ENCODE results near the gene ZNRF3.

ZNRF3 gene

DNA sequence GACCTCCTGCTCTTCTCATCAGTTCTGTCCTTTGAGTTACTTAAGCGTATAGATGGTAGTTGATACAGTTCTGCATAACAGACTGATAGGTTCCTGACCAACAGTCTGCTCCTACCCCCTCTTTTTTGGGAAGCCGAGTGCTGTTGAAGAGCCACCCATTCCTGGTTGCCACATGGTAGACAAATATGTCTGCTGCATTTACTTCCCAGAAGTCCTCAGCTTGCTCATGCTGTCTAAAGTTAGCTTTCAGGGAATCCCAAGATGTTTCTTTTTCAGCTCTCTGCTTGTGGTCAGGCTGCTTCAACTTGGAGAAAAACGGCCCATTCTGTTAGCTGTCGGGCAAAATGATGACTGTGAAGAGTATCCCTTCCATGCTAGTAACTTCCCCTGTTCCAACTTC is 129.6 kb downstream of the ZNRF3 start (continued):
- TF ChIP-seq, protein P1, sequence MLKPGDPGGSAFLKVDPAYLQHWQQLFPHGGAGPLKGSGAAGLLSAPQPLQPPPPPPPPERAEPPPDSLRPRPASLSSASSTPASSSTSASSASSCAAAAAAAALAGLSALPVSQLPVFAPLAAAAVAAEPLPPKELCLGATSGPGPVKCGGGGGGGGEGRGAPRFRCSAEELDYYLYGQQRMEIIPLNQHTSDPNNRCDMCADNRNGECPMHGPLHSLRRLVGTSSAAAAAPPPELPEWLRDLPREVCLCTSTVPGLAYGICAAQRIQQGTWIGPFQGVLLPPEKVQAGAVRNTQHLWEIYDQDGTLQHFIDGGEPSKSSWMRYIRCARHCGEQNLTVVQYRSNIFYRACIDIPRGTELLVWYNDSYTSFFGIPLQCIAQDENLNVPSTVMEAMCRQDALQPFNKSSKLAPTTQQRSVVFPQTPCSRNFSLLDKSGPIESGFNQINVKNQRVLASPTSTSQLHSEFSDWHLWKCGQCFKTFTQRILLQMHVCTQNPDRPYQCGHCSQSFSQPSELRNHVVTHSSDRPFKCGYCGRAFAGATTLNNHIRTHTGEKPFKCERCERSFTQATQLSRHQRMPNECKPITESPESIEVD (tag by site-specific recombination; IDR thresholded peaks at IDR 0.05) = no peak
- TF ChIP-seq, protein P2, sequence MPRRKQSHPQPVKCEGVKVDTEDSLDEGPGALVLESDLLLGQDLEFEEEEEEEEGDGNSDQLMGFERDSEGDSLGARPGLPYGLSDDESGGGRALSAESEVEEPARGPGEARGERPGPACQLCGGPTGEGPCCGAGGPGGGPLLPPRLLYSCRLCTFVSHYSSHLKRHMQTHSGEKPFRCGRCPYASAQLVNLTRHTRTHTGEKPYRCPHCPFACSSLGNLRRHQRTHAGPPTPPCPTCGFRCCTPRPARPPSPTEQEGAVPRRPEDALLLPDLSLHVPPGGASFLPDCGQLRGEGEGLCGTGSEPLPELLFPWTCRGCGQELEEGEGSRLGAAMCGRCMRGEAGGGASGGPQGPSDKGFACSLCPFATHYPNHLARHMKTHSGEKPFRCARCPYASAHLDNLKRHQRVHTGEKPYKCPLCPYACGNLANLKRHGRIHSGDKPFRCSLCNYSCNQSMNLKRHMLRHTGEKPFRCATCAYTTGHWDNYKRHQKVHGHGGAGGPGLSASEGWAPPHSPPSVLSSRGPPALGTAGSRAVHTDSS (tag by site-specific recombination; IDR thresholded peaks at IDR 0.05) = no peak
- TF ChIP-seq, protein P3, sequence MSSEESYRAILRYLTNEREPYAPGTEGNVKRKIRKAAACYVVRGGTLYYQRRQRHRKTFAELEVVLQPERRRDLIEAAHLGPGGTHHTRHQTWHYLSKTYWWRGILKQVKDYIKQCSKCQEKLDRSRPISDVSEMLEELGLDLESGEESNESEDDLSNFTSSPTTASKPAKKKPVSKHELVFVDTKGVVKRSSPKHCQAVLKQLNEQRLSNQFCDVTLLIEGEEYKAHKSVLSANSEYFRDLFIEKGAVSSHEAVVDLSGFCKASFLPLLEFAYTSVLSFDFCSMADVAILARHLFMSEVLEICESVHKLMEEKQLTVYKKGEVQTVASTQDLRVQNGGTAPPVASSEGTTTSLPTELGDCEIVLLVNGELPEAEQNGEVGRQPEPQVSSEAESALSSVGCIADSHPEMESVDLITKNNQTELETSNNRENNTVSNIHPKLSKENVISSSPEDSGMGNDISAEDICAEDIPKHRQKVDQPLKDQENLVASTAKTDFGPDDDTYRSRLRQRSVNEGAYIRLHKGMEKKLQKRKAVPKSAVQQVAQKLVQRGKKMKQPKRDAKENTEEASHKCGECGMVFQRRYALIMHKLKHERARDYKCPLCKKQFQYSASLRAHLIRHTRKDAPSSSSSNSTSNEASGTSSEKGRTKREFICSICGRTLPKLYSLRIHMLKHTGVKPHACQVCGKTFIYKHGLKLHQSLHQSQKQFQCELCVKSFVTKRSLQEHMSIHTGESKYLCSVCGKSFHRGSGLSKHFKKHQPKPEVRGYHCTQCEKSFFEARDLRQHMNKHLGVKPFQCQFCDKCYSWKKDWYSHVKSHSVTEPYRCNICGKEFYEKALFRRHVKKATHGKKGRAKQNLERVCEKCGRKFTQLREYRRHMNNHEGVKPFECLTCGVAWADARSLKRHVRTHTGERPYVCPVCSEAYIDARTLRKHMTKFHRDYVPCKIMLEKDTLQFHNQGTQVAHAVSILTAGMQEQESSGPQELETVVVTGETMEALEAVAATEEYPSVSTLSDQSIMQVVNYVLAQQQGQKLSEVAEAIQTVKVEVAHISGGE (tag by site-specific recombination; conservative IDR thresholded peaks at IDR 0.05; ENCODE audit: low read depth) = no peak
- TF ChIP-seq ZNF660 (tag by site-specific recombination; IDR thresholded peaks at IDR 0.05) = no peak
- no peak for TF ChIP-seq ZNF530 (tag by site-specific recombination; IDR thresholded peaks at IDR 0.05; ENCODE audit: low read depth)
- TF ChIP-seq ZNF155 (tag by site-specific recombination; IDR thresholded peaks at IDR 0.05) = no peak
- no peak for TF ChIP-seq ZNF169 (tag by site-specific recombination; IDR thresholded peaks at IDR 0.05)
- no peak for TF ChIP-seq ZNF701 (tag by site-specific recombination; IDR thresholded peaks at IDR 0.05)
- TF ChIP-seq SP7 (tag by site-specific recombination; IDR thresholded peaks at IDR 0.05) = no peak
- TF ChIP-seq ZBTB48 (tag by site-specific recombination; IDR thresholded peaks at IDR 0.05) = no peak
- no peak for TF ChIP-seq ZNF292 (tag by site-specific recombination; IDR thresholded peaks at IDR 0.05; ENCODE audit: borderline replicate concordance, low read depth)
- no peak for TF ChIP-seq ZNF223 (tag by site-specific recombination; IDR thresholded peaks at IDR 0.05)
- TF ChIP-seq ZNF138 (tag by site-specific recombination; IDR thresholded peaks at IDR 0.05; ENCODE audit: borderline replicate concordance) = no peak

DNA sequence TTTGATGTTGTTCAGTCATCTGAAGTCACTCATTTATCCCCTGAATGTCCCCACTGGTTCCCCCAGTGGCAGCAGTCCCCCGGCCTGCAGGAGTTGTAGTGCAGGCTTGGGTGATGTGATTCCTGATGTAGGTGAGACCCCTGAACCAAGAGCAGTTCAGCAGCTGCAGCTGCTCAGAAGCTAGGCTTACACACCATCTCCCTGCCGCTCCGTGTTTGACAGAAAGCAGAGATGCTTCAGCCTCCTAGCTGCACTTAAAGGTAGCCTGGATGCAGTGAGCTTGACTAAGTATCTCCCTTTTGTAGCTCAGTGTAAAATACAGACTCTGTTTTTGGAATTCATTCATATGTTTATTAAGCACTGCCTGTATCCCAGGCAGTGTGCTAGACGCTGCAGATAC is 130.9 kb downstream of the ZNRF3 start:
- Histone ChIP-seq H3K4me3 (ENCODE audit: low read depth, low read length) (no peak overlapping the region), H3K27ac (ENCODE audit: extremely low read depth, low read depth, low read length) (no peak overlapping the region), H3K4me1 (ENCODE audit: control insufficient read depth, insufficient read depth, low read length) (no peaks in the 10 kb centered on the region), H3K9me3 (ENCODE audit: control insufficient read depth, insufficient read depth, low read depth, low read length) (no peaks in the 10 kb centered on the region), H3K36me3 (ENCODE audit: control insufficient read depth in 2 of 2, insufficient read depth in 1 of 2, low read length in 2 of 2) (no peaks in the 10 kb centered on the region)
- ChIA-PET CTCF (interaction anchor here (1.0 to 1.5 kb wide), 3 partner anchors 16 to 159 kb away, joined by 3 to 6 read pairs (median 3); no protein-coding TSS in a partner anchor), POLR2A (interaction anchor here (0.6 to 2.0 kb wide), 4 partner anchors 11 to 158 kb away, joined by 3 to 4 read pairs (median 4); no protein-coding TSS in a partner anchor)
- no peak for TF ChIP-seq SP3 (tag by site-specific recombination; IDR thresholded peaks at IDR 0.05)
- TF ChIP-seq, protein P4, sequence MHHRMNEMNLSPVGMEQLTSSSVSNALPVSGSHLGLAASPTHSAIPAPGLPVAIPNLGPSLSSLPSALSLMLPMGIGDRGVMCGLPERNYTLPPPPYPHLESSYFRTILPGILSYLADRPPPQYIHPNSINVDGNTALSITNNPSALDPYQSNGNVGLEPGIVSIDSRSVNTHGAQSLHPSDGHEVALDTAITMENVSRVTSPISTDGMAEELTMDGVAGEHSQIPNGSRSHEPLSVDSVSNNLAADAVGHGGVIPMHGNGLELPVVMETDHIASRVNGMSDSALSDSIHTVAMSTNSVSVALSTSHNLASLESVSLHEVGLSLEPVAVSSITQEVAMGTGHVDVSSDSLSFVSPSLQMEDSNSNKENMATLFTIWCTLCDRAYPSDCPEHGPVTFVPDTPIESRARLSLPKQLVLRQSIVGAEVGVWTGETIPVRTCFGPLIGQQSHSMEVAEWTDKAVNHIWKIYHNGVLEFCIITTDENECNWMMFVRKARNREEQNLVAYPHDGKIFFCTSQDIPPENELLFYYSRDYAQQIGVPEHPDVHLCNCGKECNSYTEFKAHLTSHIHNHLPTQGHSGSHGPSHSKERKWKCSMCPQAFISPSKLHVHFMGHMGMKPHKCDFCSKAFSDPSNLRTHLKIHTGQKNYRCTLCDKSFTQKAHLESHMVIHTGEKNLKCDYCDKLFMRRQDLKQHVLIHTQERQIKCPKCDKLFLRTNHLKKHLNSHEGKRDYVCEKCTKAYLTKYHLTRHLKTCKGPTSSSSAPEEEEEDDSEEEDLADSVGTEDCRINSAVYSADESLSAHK (tag by site-specific recombination; IDR thresholded peaks at IDR 0.05) = no peak
